SK-N-MC (cell line): Measurements from ENCODE around the gene TDP1.
A peak's percentile ranks its signal among the peaks of the same experiment; 100 is the strongest.

ENCODE experiments used
- DNase-seq: peaks from one replicate; pipeline ENCODE4 v3.0.0-alpha.2; 2011; ENCODE audit warnings: low read depth, low spot score
- H3K27ac ChIP-seq: fragments of 200-600 bp; sonication (generic); 2 replicates; pipeline ENCODE4 v1.5.1; 2016; ENCODE audit warnings: mixed run types
- H3K36me3 ChIP-seq: fragments of 200-600 bp; sonication (generic); 2 replicates; pipeline ENCODE4 v1.6.1; 2017; ENCODE audit warnings: antibody characterized with exemption, low read length, mixed read lengths; ENCODE audit not compliant: insufficient read depth
- H3K4me3 ChIP-seq: fragments of 200-600 bp; sonication (generic); 2 replicates; pipeline ENCODE4 v1.5.1; 2016
- H3K9ac ChIP-seq: fragments of 200-600 bp; sonication (generic); 2 replicates; pipeline ENCODE4 v1.8.0; 2017; ENCODE audit warnings: mixed run types, mixed read lengths; ENCODE audit not compliant: insufficient read length
- H3K9me3 ChIP-seq: fragments of 200-600 bp; sonication (generic); 2 replicates; pipeline ENCODE4 v1.6.1; 2017; ENCODE audit warnings: low read depth, mild to moderate bottlenecking, antibody characterized with exemption, low read length, moderate library complexity, mixed read lengths
- EZH2 ChIP-seq: fragments of 200-600 bp; sonication (generic); IDR thresholded peaks from one replicate; pipeline ENCODE4 v1.6.1; 2017; ENCODE audit warnings: antibody characterized with exemption
- FOXP2 ChIP-seq: optimal IDR thresholded peaks from 2 replicates; pipeline ENCODE3; 2011; ENCODE audit warnings: mild to moderate bottlenecking, moderate library complexity; ENCODE audit not compliant: insufficient read depth; ENCODE audit errors: extremely low read length, control extremely low read depth
- POLR2AphosphoS5 ChIP-seq: IDR thresholded peaks from 2 replicates; pipeline ENCODE4 v1.6.1; 2012; ENCODE audit warnings: mild to moderate bottlenecking, low read depth, low read length, borderline replicate concordance

The TDP1 gene

GRCh38 chr14:89927186-89927865, 28.4 kb upstream of the TDP1 start:
- H3K4me3 ChIP-seq, result no peak overlapping the region
- H3K9ac ChIP-seq, result no peak overlapping the region
- no peaks in the 10 kb centered on the region for H3K36me3 ChIP-seq
- 0 out of 2 replicates have a peak overlapping the region, but pooled peaks have one; percentile 7 for H3K27ac ChIP-seq
- DNase-seq, result no peak
- H3K9me3 ChIP-seq, result no peaks in the 10 kb centered on the region
- TF ChIP-seq FOXP2 (no peak), POLR2AphosphoS5 (no peak), EZH2 (no peak)

GRCh38 chr14:89933002-89933401, 22.7 kb upstream of the TDP1 start:
- TF ChIP-seq EZH2, result no peak
- H3K4me3 ChIP-seq, result peak overlapping the region; percentile 46
- H3K9ac ChIP-seq, result no peak overlapping the region
- DNase-seq, result no peak
- no peaks in the 10 kb centered on the region for H3K9me3 ChIP-seq
- no peaks in the 10 kb centered on the region for H3K36me3 ChIP-seq
- peak overlapping the region; percentile 32; the same call in 1 of the 2 replicates for H3K27ac ChIP-seq

GRCh38 chr14:89936654-89937185, 19.0 kb upstream of the TDP1 start:
- no peak for DNase-seq
- H3K4me3 ChIP-seq, result no peak overlapping the region
- no peaks in the 10 kb centered on the region for H3K9me3 ChIP-seq
- H3K27ac ChIP-seq, result no peak overlapping the region
- no peak overlapping the region for H3K9ac ChIP-seq
- no peak for TF ChIP-seq POLR2AphosphoS5
- TF ChIP-seq EZH2, result no peak
- no peak for TF ChIP-seq FOXP2
- H3K36me3 ChIP-seq, result no peaks in the 10 kb centered on the region

- no peak for DNase-seq
- Histone ChIP-seq H3K36me3 (no peaks in the 10 kb centered on the region), H3K27ac (no peak overlapping the region), H3K9ac (no peak overlapping the region), H3K9me3 (no peaks in the 10 kb centered on the region), H3K4me3 (no peak overlapping the region)
- TF ChIP-seq POLR2AphosphoS5 (no peak), EZH2 (no peak), FOXP2 (no peak)
Measured at GRCh38 chr14:89941830-89942377, 13.8 kb upstream of the TDP1 start.

GRCh38 chr14:89947344-89947743, 8.4 kb upstream of the TDP1 start:
- no peaks in the 10 kb centered on the region for H3K9me3 ChIP-seq
- TF ChIP-seq EZH2, result no peak
- TF ChIP-seq FOXP2, result no peak
- no peak for TF ChIP-seq POLR2AphosphoS5
- H3K9ac ChIP-seq, result no peak overlapping the region
- DNase-seq, result no peak
- no peak overlapping the region for H3K4me3 ChIP-seq
- no peak overlapping the region for H3K27ac ChIP-seq
- no peaks in the 10 kb centered on the region for H3K36me3 ChIP-seq

GRCh38 chr14:89952576-89952975, 3.2 kb upstream of the TDP1 start:
- no peaks in the 10 kb centered on the region for H3K9me3 ChIP-seq
- no peak overlapping the region for H3K9ac ChIP-seq
- H3K27ac ChIP-seq, result no peak overlapping the region
- TF ChIP-seq FOXP2 (no peak), EZH2 (no peak), POLR2AphosphoS5 (no peak)
- no peak overlapping the region for H3K4me3 ChIP-seq
- no peak for DNase-seq
- H3K36me3 ChIP-seq, result peaks cover 4% of the 10 kb centered on the region

- Histone ChIP-seq H3K9ac (peak overlapping the region; percentile 80), H3K4me3 (peak overlapping the region; percentile 98), H3K9me3 (no peaks in the 10 kb centered on the region), H3K36me3 (peaks cover 14% of the 10 kb centered on the region), H3K27ac (no peak overlapping the region)
- no peak for DNase-seq
- TF ChIP-seq POLR2AphosphoS5, result no peak
- TF ChIP-seq FOXP2, result no peak
- TF ChIP-seq EZH2, result no peak
Measured at GRCh38 chr14:89953602-89954001, 2.1 kb upstream of the TDP1 start.

GRCh38 chr14:89954070-89955021, 1.4 kb upstream of the TDP1 start, which contains the start of gene EFCAB11:
TSS of gene EFCAB11 (minus strand) at chr14:89954730. CDS start at chr14:89954660, 70 bp downstream.
- DNase-seq, result peak; percentile 95
- Histone ChIP-seq H3K9me3 (no peaks in the 10 kb centered on the region), H3K4me3 (peak within 1 kb of the TSS; percentile 98), H3K27ac (peak within 1 kb of the TSS; percentile 5; the same call in 1 of the 2 replicates), H3K9ac (peak within 1 kb of the TSS; percentile 80), H3K36me3 (peaks cover 19% of the 10 kb centered on the region)
- TF ChIP-seq EZH2 (no peak), POLR2AphosphoS5 (peak; percentile 90), FOXP2 (peak; percentile 83)
